GM12891 (cell line): ENCODE measurements around the gene UGT2B17.
A peak's percentile ranks its signal among the peaks of the same experiment; 100 is the strongest.

ENCODE experiments used
- POLR2A ChIP-seq: IDR thresholded peaks from 2 replicates; pipeline ENCODE4 v1.6.1; 2011; ENCODE audit warnings: low read depth, low read length, control low read depth
- POLR2AphosphoS5 ChIP-seq: IDR thresholded peaks from 2 replicates; pipeline ENCODE4 v1.6.1; 2011; ENCODE audit warnings: low read depth, low read length, control low read depth
- POU2F2 ChIP-seq: IDR thresholded peaks from 2 replicates; pipeline ENCODE4 v1.6.1; 2011; ENCODE audit warnings: low read depth, mild to moderate bottlenecking, control low read depth, low read length, moderate library complexity
- SPI1 ChIP-seq: IDR thresholded peaks from 2 replicates; pipeline ENCODE4 v1.6.1; 2011; ENCODE audit warnings: low read depth, low read length, control low read depth
- TAF1 ChIP-seq: IDR thresholded peaks from 2 replicates; pipeline ENCODE4 v1.6.1; 2011; ENCODE audit warnings: low read depth, low read length, control low read depth

GRCh38 chr4:68498413-68499007 is 77.6 kb downstream of the UGT2B17 start:
- TF ChIP-seq POLR2AphosphoS5 = no peak
- TF ChIP-seq SPI1 = 0 out of 2 replicates have a peak, but pooled peaks have one; percentile 19
- TF ChIP-seq POLR2A = no peak
- TF ChIP-seq TAF1 = no peak
- TF ChIP-seq POU2F2 = no peak
